Calu3 (cell line): ENCODE data around the gene C10orf95. TPM values are rescaled to one million over a fixed set of nuclear protein-coding genes. Genes with fewer than 3 reads are reported as not detected.

ENCODE experiments used
- BruUV-seq: library from RNA; stranded (reverse); fragments of 400-500 nt; replicated peaks from 2 replicates; lab custom pipeline; 2021; lab: Mats Ljungman, UMichigan
- CTCF ChIA-PET: fragments of 300-600 bp; sonication (Branson Sonifier 250); formaldehyde crosslinking; loops from one replicate; lab custom pipeline; 2022; ENCODE audit warnings: antibody characterized with exemption; lab: Charles Lee
- DNase-seq: peaks from one replicate; pipeline ENCODE4 v3.0.0; 2022
- H3K27ac Mint-ChIP-seq: one replicate; pipeline ENCODE4 v1.8.0; 2022; ENCODE audit warnings: mixed read lengths; ENCODE audit not compliant: unreplicated experiment
- H3K27me3 Mint-ChIP-seq: one replicate; pipeline ENCODE4 v1.8.0; 2022; ENCODE audit warnings: mixed read lengths; ENCODE audit not compliant: unreplicated experiment
- H3K36me3 Mint-ChIP-seq: one replicate; pipeline ENCODE4 v1.8.0; 2022; ENCODE audit warnings: mild to moderate bottlenecking, moderate library complexity, mixed read lengths; ENCODE audit not compliant: insufficient read depth, unreplicated experiment
- H3K4me1 Mint-ChIP-seq: one replicate; pipeline ENCODE4 v1.8.0; 2022; ENCODE audit warnings: mild to moderate bottlenecking, low read depth, mixed read lengths; ENCODE audit not compliant: unreplicated experiment
- H3K4me3 Mint-ChIP-seq: one replicate; pipeline ENCODE4 v1.8.0; 2022; ENCODE audit warnings: mild to moderate bottlenecking, low read depth, moderate library complexity, mixed read lengths; ENCODE audit not compliant: unreplicated experiment
- H3K9me3 Mint-ChIP-seq: one replicate; pipeline ENCODE4 v1.8.0; 2022; ENCODE audit warnings: low read depth, mixed read lengths; ENCODE audit not compliant: unreplicated experiment
- intact Hi-C: fragments of 100-400 bp; cut with micrococcal nuclease; formaldehyde crosslinking; loops from one replicate; pipeline ENCODE4 v1.10.0; 2022; ENCODE audit not compliant: unreplicated experiment
- microRNA-seq: library from miRNA; unstranded; fragments of <30 nt; microRNA quantifications from one replicate; pipeline ENCODE4 v1.2.0, GENCODE V29; 2022
- total RNA-seq: library from RNA; stranded (reverse); gene quantifications from 2 replicates; pipeline ENCODE4 v1.2.3, GENCODE V29; 2022
- TF ChIP-seq, protein P1 (sequence below): fragments of 200-600 bp; IDR thresholded peaks from one replicate; pipeline ENCODE4 v1.8.0; 2022; ENCODE audit warnings: antibody characterized with exemption; ENCODE audit not compliant: unreplicated experiment

C10orf95 gene
- total RNA-seq, 1 experiment from 2014 or later, result 0.57 TPM

DNA sequence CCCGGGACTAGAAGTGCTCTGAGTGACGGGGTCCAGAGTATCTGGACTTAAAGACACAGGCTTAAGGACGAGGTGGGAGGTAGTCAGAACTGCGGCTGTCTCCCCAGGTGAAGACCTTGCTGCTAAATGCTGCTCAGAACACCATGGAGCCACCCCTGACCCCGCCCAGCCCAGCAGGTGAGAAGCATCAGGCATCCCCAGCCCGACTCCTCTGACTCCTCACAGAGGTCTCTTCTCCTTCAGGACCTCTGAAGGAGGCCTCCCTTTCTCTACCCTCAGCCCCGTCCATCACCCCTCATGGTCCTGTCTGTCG lies 50.0 kb downstream of the C10orf95 start:
- intact Hi-C loops, result no loop called here
- BruUV-seq, result no TSS peak
- H3K27me3 Mint-ChIP-seq, result no peaks in the 10 kb centered on the region
- peaks cover 29% of the 10 kb centered on the region for H3K36me3 Mint-ChIP-seq
- CTCF ChIA-PET, result no interaction called here
- H3K9me3 Mint-ChIP-seq, result no peaks in the 10 kb centered on the region
- no peak overlapping the region for H3K4me3 Mint-ChIP-seq
- no peak for DNase-seq
- H3K27ac Mint-ChIP-seq, result no peak overlapping the region
- H3K4me1 Mint-ChIP-seq, result peaks cover 12% of the 10 kb centered on the region
- TF ChIP-seq, protein P1, sequence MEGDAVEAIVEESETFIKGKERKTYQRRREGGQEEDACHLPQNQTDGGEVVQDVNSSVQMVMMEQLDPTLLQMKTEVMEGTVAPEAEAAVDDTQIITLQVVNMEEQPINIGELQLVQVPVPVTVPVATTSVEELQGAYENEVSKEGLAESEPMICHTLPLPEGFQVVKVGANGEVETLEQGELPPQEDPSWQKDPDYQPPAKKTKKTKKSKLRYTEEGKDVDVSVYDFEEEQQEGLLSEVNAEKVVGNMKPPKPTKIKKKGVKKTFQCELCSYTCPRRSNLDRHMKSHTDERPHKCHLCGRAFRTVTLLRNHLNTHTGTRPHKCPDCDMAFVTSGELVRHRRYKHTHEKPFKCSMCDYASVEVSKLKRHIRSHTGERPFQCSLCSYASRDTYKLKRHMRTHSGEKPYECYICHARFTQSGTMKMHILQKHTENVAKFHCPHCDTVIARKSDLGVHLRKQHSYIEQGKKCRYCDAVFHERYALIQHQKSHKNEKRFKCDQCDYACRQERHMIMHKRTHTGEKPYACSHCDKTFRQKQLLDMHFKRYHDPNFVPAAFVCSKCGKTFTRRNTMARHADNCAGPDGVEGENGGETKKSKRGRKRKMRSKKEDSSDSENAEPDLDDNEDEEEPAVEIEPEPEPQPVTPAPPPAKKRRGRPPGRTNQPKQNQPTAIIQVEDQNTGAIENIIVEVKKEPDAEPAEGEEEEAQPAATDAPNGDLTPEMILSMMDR, result no peak

GRCh38 chr10:102400598-102401341 lies 50.6 kb downstream of the C10orf95 start:
- CTCF ChIA-PET, result no interaction called here
- peaks cover 12% of the 10 kb centered on the region for H3K4me1 Mint-ChIP-seq

DNA sequence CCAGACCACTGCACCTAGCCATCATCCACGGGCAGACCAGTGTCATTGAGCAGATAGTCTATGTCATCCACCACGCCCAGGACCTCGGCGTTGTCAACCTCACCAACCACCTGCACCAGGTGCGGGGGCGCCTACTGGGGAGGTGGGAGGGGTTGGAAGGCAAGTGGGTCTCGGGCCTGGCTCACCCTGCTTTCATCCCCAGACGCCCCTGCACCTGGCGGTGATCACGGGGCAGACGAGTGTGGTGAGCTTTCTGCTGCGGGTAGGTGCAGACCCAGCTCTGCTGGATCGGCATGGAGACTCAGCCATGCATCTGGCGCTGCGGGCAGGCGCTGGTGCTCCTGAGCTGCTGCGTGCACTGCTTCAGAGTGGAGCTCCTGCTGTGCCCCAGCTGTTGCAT lies 51.3 kb downstream of the C10orf95 start:
- H3K4me1 Mint-ChIP-seq, result peaks cover 12% of the 10 kb centered on the region
- TF ChIP-seq, protein P1, result no peak
- H3K27ac Mint-ChIP-seq, result peak overlapping the region; percentile 39
- no peaks in the 10 kb centered on the region for H3K9me3 Mint-ChIP-seq
- DNase-seq, result no peak
- peaks cover 36% of the 10 kb centered on the region for H3K36me3 Mint-ChIP-seq
- no TSS peak for BruUV-seq
- no peak overlapping the region for H3K4me3 Mint-ChIP-seq
- H3K27me3 Mint-ChIP-seq, result no peaks in the 10 kb centered on the region
- CTCF ChIA-PET, result no interaction called here
- intact Hi-C loops, result no loop called here

More at GRCh38 chr10:102400598-102401341, 50.6 kb downstream of the C10orf95 start:
- H3K27ac Mint-ChIP-seq, result peak overlapping the region; percentile 39
- intact Hi-C loops, result no loop called here
- H3K9me3 Mint-ChIP-seq, result no peaks in the 10 kb centered on the region
- H3K27me3 Mint-ChIP-seq, result no peaks in the 10 kb centered on the region
- no TSS peak for BruUV-seq
- TF ChIP-seq, protein P1, result no peak
- no peak overlapping the region for H3K4me3 Mint-ChIP-seq
- peaks cover 35% of the 10 kb centered on the region for H3K36me3 Mint-ChIP-seq
- no peak for DNase-seq

Small RNA genes within 50 kb of the gene (microRNA-seq; reads per million reads assigned to microRNA genes)
- 120 reads per million, percentile 66 among the genes with 10 or more reads in this experiment for gene MIR146B

Other genes starting within 250 kb of the C10orf95 start
- gene ELOVL3, start 225.2 kb downstream of the C10orf95 start, total RNA-seq, result 0.27 and 0.35 TPM in 2 replicates
- gene PITX3, start 210.0 kb downstream of the C10orf95 start, total RNA-seq, result not detected in 2 replicates
- 34.6 and 36.1 TPM in 2 replicates for gene GBF1, start 206.0 kb downstream of the C10orf95 start, total RNA-seq
- gene NFKB2, start 55.8 kb downstream of the C10orf95 start, total RNA-seq, result 64.7 and 72.9 TPM in 2 replicates
- 0.34 and 0.35 TPM in 2 replicates for gene PSD, start 32.8 kb downstream of the C10orf95 start, total RNA-seq
- gene FBXL15, start 30.7 kb downstream of the C10orf95 start, total RNA-seq, result 5.5 and 6.4 TPM in 2 replicates
- 38.1 and 43.8 TPM in 2 replicates for gene CUEDC2, start 19.0 kb downstream of the C10orf95 start, total RNA-seq
- gene ACTR1A, start 51.2 kb upstream of the C10orf95 start, total RNA-seq, result 43.7 and 48.2 TPM in 2 replicates
- gene SUFU, start 52.4 kb upstream of the C10orf95 start, total RNA-seq, result 6.7 and 7.0 TPM in 2 replicates
- 52.1 and 66.3 TPM in 2 replicates for gene TRIM8, start 192.9 kb upstream of the C10orf95 start, total RNA-seq